ENCODE data around the gene DMRT2.

DMRT2 gene

GRCh38 chr9:1025131-1025530, 25.0 kb upstream of the DMRT2 start (continued):
- TF ChIP-seq PATZ1 (CRISPR knock-in tag; IDR thresholded peaks at IDR 0.05; ENCODE audit: borderline replicate concordance) (no peak), PPARA (CRISPR knock-in tag; IDR thresholded peaks at IDR 0.05; ENCODE audit: borderline replicate concordance) (no peak), ZFP30 (CRISPR knock-in tag; IDR thresholded peaks at IDR 0.05) (no peak), ZC3H10 (CRISPR knock-in tag; IDR thresholded peaks at IDR 0.05) (no peak)

GRCh38 chr9:1026219-1026618, 23.9 kb upstream of the DMRT2 start:
- TF ChIP-seq PPARA (CRISPR knock-in tag; IDR thresholded peaks at IDR 0.05; ENCODE audit: borderline replicate concordance) (no peak), ZFP30 (CRISPR knock-in tag; IDR thresholded peaks at IDR 0.05) (no peak), ESRRG (CRISPR knock-in tag; IDR thresholded peaks at IDR 0.05) (no peak), ZFP3 (CRISPR knock-in tag; IDR thresholded peaks at IDR 0.05) (no peak), CREB5 (CRISPR knock-in tag; IDR thresholded peaks at IDR 0.05; ENCODE audit: low read depth) (no peak), GLIS3 (CRISPR knock-in tag; IDR thresholded peaks at IDR 0.05) (no peak), ISL1 (CRISPR knock-in tag; IDR thresholded peaks at IDR 0.05) (no peak), TCF4 (CRISPR knock-in tag; IDR thresholded peaks at IDR 0.05; ENCODE audit: borderline replicate concordance) (no peak), ZNF8 (CRISPR knock-in tag; IDR thresholded peaks at IDR 0.05) (no peak)
- ATAC-seq: no peak

- no peak for ATAC-seq
- TF ChIP-seq OSR1 (CRISPR knock-in tag; IDR thresholded peaks at IDR 0.05): no peak
- TF ChIP-seq CSDC2 (CRISPR knock-in tag; IDR thresholded peaks at IDR 0.05): no peak
- TF ChIP-seq SNAI2 (CRISPR knock-in tag; IDR thresholded peaks at IDR 0.05): no peak
- TF ChIP-seq TCF4 (CRISPR knock-in tag; IDR thresholded peaks at IDR 0.05; ENCODE audit: borderline replicate concordance): no peak
- TF ChIP-seq CREB5 (CRISPR knock-in tag; IDR thresholded peaks at IDR 0.05; ENCODE audit: low read depth): no peak
These were observed 21.5 kb upstream of the DMRT2 start for GRCh38 chr9:1028501-1029190.

GRCh38 chr9:1031951-1032601, 18.1 kb upstream of the DMRT2 start:
- ATAC-seq: no peak
- TF ChIP-seq RARB (CRISPR knock-in tag; IDR thresholded peaks at IDR 0.05): no peak
- TF ChIP-seq ZFP3 (CRISPR knock-in tag; IDR thresholded peaks at IDR 0.05): no peak
- no peak for TF ChIP-seq ARNTL (CRISPR knock-in tag; IDR thresholded peaks at IDR 0.05; ENCODE audit: borderline replicate concordance, low read depth)
- no peak for TF ChIP-seq ZC3H10 (CRISPR knock-in tag; IDR thresholded peaks at IDR 0.05)
- no peak for TF ChIP-seq ESRRG (CRISPR knock-in tag; IDR thresholded peaks at IDR 0.05)
- TF ChIP-seq CREB5 (CRISPR knock-in tag; IDR thresholded peaks at IDR 0.05; ENCODE audit: low read depth): no peak

- no peak for ATAC-seq
- TF ChIP-seq BACH2 (CRISPR knock-in tag; IDR thresholded peaks at IDR 0.05; ENCODE audit: borderline replicate concordance): no peak
- TF ChIP-seq RARB (CRISPR knock-in tag; IDR thresholded peaks at IDR 0.05): no peak
- TF ChIP-seq ZNF70 (CRISPR knock-in tag; IDR thresholded peaks at IDR 0.05): no peak
- no peak for TF ChIP-seq POU6F1 (CRISPR knock-in tag; IDR thresholded peaks at IDR 0.05; ENCODE audit: borderline replicate concordance, low read depth)
- TF ChIP-seq CREB5 (CRISPR knock-in tag; IDR thresholded peaks at IDR 0.05; ENCODE audit: low read depth): no peak
- no peak for TF ChIP-seq ZNF565 (CRISPR knock-in tag; conservative IDR thresholded peaks at IDR 0.05; ENCODE audit: low read depth)
- TF ChIP-seq PPARA (CRISPR knock-in tag; IDR thresholded peaks at IDR 0.05; ENCODE audit: borderline replicate concordance): no peak
- TF ChIP-seq ZC3H10 (CRISPR knock-in tag; IDR thresholded peaks at IDR 0.05): no peak
- TF ChIP-seq ZFP30 (CRISPR knock-in tag; IDR thresholded peaks at IDR 0.05): no peak
These were observed 15.9 kb upstream of the DMRT2 start for GRCh38 chr9:1034271-1034670.
